Right lobe of liver (tissue), 6 donors: ENCODE measurements around the gene TMEM200A. TPM values are rescaled to one million over a fixed set of nuclear protein-coding genes. Genes with fewer than 3 reads are reported as not detected.

Experiments used
- ATAC-seq, 4 donors: fragments of 200-7000 bp; cut with Tn5 transposase; one replicate each; pipeline ENCODE4 v1.9.1; 2020; ENCODE audit warnings: mild to moderate bottlenecking in 4 of 4, moderate library complexity in 4 of 4
- DNase-seq, 3 donors: peaks; one replicate each; pipeline ENCODE4 v3.0.0-alpha.2; 2020
- H3K27ac ChIP-seq, 3 donors: fragments of 200-600 bp; one replicate each; pipeline ENCODE4 v1.8.0; 2022
- H3K27me3 ChIP-seq, 2 donors: fragments of 200-600 bp; one replicate each; pipeline ENCODE4 v1.8.0; 2022
- H3K36me3 ChIP-seq, 4 donors: fragments of 200-600 bp; sonication (generic) in 1 of 4; one replicate each; pipeline versions ENCODE4 v1.5.1 to v1.8.0; 2017 to 2022; ENCODE audit warnings: control low read depth in 1 of 4
- H3K4me1 ChIP-seq, 4 donors: fragments of 200-600 bp; sonication (generic) in 1 of 4; one replicate each; pipeline versions ENCODE4 v1.5.1 to v1.8.0; 2017 to 2022; ENCODE audit warnings: control low read depth in 1 of 4
- H3K4me3 ChIP-seq, 3 donors: fragments of 200-600 bp; one replicate each; pipeline ENCODE4 v1.8.0; 2022
- H3K9me3 ChIP-seq, 4 donors: fragments of 200-600 bp; sonication (generic) in 1 of 4; one replicate each; pipeline versions ENCODE4 v1.5.1 to v1.8.0; 2017 to 2022; ENCODE audit warnings: control low read depth in 1 of 4
- POLR2A ChIP-seq: fragments of 450-650 bp; IDR thresholded peaks from one replicate; pipeline ENCODE4 v1.6.1; 2017; ENCODE audit warnings: antibody characterized with exemption, mild to moderate bottlenecking
- WGBS: methylation state at CpG from one replicate; pipeline ENCODE4 v1.1.6; 2018; ENCODE audit warnings: low coverage, low lambda C conversion rate; ENCODE audit not compliant: insufficient coverage; ENCODE audit errors: missing lambda C conversion rate; 5-methylcytosine and 5-hydroxymethylcytosine counted together
- intact Hi-C, 2 donors: fragments of 100-400 bp; cut with DNase I; formaldehyde crosslinking; loops; one replicate each; pipeline versions ENCODE4 v1.11.2 to v1.14.1; 2022
- total RNA-seq, 6 experiments: library from RNA; depleted of rRNA in 2 of 6; stranded (reverse); fragments of >200 nt in 2 of 6; fragmentation: NEBNext Ultra II Directional in 3 of 6; extraction: Animal tissue kit (Norgen Biotek cat#: 25700) in 3 of 6; gene quantifications; one replicate each; pipeline versions ENCODE4 v1.1.0 to v1.2.4, GENCODE V29; 2016 to 2023
- TF ChIP-seq, protein P1 (sequence below), 4 donors: fragments of 200-600 bp in 3 of 4; fragments of 450-650 bp in 1 of 4; IDR thresholded peaks; one replicate each; pipeline versions ENCODE4 v1.5.1 to v1.8.0; 2016 to 2022; ENCODE audit warnings: antibody characterized with exemption in 4 of 4, mild to moderate bottlenecking in 2 of 4
- donor health status: DM: no; HTN: yes; CAD: no.
- donor health status: DM: no; HTN: no; CAD: no.
- donor health status: DM: no; HTN: no; CAD: no.
- donor health status: DM: no; HTN: yes; CAD: no.
- donor health status: DM: no; HTN: yes; CAD: no.

Gene TMEM200A
- total RNA-seq, 6 experiments from 2014 or later = 0.18 to 1.5 (median 0.31) TPM; not detected in 3

DNA sequence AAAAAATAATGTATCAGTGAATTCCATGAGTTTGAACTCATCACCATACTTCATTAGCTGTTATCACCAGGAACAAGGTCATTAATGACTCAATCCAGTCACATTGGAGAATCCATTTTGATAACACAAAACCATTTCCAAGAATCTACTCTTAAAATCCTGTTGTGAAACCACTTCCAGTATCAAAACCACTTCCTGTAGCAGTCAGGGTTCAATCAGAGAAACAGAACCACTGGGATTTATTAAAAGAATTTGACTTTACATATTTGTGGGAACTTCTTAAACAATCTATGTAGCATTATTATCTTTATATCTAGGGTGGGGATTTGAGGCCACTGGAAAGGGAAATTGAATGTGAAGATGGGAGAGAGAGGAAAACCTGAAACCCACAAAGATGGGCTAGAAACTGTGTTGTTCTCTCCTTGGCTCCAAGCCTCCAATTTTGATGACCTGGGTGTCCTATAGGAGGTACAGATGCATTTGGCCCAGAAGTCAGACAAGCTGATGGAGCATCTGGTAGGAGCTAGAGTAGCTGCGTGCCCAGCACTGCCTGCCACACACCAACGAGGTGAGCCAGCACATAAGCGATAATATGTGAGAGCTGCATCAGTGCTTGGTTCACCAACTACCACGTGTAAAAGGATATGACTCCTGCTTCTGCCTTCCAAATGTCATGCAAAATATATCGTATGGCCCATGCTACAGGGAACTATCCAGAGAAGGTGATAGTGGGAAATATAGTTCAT, 117.0 kb downstream of the TMEM200A start:
- Histone ChIP-seq H3K27ac (no peak overlapping the region), H3K4me1 (no peaks in the 10 kb centered on the region), H3K9me3 (no peaks in the 10 kb centered on the region), H3K27me3 (no peaks in the 10 kb centered on the region), H3K36me3 (no peaks in the 10 kb centered on the region), H3K4me3 (no peak overlapping the region)
- intact Hi-C loops = no loop called here
- ATAC-seq (no peak), DNase-seq (no peak)
- TF ChIP-seq, protein P1, sequence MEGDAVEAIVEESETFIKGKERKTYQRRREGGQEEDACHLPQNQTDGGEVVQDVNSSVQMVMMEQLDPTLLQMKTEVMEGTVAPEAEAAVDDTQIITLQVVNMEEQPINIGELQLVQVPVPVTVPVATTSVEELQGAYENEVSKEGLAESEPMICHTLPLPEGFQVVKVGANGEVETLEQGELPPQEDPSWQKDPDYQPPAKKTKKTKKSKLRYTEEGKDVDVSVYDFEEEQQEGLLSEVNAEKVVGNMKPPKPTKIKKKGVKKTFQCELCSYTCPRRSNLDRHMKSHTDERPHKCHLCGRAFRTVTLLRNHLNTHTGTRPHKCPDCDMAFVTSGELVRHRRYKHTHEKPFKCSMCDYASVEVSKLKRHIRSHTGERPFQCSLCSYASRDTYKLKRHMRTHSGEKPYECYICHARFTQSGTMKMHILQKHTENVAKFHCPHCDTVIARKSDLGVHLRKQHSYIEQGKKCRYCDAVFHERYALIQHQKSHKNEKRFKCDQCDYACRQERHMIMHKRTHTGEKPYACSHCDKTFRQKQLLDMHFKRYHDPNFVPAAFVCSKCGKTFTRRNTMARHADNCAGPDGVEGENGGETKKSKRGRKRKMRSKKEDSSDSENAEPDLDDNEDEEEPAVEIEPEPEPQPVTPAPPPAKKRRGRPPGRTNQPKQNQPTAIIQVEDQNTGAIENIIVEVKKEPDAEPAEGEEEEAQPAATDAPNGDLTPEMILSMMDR (IDR thresholded peaks at IDR 0.05) = no peak
- no peak for TF ChIP-seq POLR2A
- 77% methylated on average over 4 of the region's 5 CpGs for WGBS

DNA sequence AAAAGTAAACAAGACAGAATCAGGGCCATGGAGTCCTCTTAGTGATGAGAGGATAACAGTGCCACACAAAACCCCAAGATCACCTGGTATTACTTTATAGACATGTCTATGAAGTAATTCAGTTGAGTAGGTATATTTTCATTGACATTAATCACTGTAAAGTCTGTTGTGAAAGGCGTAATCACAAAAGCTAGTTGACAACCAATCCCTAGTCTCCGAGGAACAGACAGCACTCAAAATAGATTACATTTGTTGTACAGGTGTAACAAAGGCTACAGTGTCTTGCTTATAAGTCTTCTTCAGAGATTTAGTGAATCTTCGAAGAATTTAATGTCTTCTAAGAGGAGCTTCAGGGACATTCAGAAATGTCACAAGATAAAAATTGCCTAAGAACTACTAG, 120.1 kb downstream of the TMEM200A start:
- Histone ChIP-seq H3K27me3 (no peaks in the 10 kb centered on the region), H3K4me3 (no peak overlapping the region), H3K9me3 (no peaks in the 10 kb centered on the region), H3K27ac (no peak overlapping the region), H3K36me3 (no peaks in the 10 kb centered on the region), H3K4me1 (no peaks in the 10 kb centered on the region)
- WGBS = 66% methylated on average over 3 of the region's 3 CpGs
- DNase-seq (no peak), ATAC-seq (no peak)
- intact Hi-C loops = no loop called here
- TF ChIP-seq POLR2A = no peak

DNA sequence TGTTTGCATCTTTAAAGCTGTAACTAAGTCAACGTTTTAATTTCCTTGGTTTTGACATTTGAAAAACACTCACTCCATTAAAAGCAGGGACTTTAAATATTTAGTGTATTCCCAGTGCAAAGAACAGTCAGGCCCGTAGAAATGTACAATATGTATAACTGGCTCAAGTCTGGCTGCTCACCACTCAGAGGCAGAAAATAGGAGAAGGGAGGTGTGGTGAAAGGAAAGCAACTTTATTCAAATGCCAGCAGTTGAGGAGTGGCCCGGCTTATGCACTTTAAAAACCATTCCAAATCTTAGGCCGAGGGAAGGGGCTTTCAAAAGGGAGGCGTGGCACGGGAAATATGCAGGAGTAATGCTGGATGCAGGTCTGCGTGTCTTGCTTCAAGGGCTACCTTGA, 120.6 kb downstream of the TMEM200A start:
- no peak overlapping the region for H3K4me3 ChIP-seq
- H3K36me3 ChIP-seq = no peaks in the 10 kb centered on the region
- no peaks in the 10 kb centered on the region for H3K27me3 ChIP-seq
- no peak for TF ChIP-seq POLR2A
- TF ChIP-seq, protein P1 (IDR thresholded peaks at IDR 0.05) = no peak
- no peaks in the 10 kb centered on the region for H3K9me3 ChIP-seq
- whole genome bisulfite sequencing = 70% methylated on average over 6 of the region's 7 CpGs
- ATAC-seq (no peak), DNase-seq (no peak)
- H3K4me1 ChIP-seq = no peaks in the 10 kb centered on the region
- intact Hi-C loops = no loop called here
- no peak overlapping the region for H3K27ac ChIP-seq

DNA sequence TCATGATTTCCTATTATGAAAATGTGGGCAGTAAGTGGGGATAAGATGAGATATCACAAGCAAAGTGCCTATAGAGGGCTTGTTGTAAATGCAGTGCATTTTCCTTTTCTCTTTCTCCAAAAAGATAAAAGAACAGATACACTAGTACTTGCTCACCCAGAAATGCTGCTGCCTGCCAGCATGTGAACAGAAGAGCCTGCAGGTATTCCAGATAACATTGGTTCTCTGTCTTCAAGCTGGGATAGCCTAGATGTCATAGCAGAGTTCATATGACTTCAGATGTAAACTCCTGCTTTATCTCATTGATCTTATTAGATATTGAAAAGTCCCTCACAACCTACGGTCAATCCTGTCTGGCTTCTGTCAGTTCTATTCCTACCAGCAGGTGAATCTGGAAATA, 123.7 kb downstream of the TMEM200A start:
- TF ChIP-seq POLR2A = no peak
- TF ChIP-seq, protein P1 (IDR thresholded peaks at IDR 0.05) = no peak
- no peaks in the 10 kb centered on the region for H3K4me1 ChIP-seq
- DNase-seq (no peak), ATAC-seq (no peak)
- WGBS = 78% methylated on average over 1 of the region's 1 CpG
- H3K9me3 ChIP-seq = no peaks in the 10 kb centered on the region
- intact Hi-C loops = no loop called here
- no peaks in the 10 kb centered on the region for H3K27me3 ChIP-seq
- H3K27ac ChIP-seq = no peak overlapping the region
- H3K36me3 ChIP-seq = no peaks in the 10 kb centered on the region
- H3K4me3 ChIP-seq = no peak overlapping the region

Other genes with a start within 250 kb of the TMEM200A start
- gene SAMD3, start 143.1 kb upstream of the TMEM200A start, total RNA-seq = under 1 TPM; 0.25 to 0.86 (median 0.37) TPM